ENCODE measurements around the gene MTX2. TPM values are rescaled to one million over a fixed set of nuclear protein-coding genes. Genes with fewer than 3 reads are reported as not detected.
A peak's percentile ranks its signal among the peaks of the same experiment; 100 is the strongest.

Gene MTX2
- total RNA-seq, 1 donor from 2014 or later = 25.2 TPM

DNA sequence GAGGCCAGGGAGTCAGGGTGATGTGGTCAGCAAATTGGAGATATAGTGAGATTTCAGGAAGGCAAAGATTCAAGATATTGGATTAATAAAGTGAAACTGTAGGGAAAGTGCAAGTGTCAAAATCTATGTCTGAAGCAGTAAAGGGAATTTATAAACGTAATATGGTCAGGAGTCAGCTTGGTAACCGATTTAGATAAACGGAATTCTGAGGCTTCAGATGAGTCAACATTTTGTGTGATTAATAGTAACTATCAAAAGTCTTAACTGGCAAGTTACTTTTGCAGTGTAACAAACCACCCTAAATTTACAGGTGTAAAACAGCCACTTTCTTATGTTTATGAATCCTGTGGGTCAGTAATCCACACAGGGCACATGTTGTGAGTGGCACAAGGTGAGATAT is 10.9 kb downstream of the MTX2 start:
- no peaks in the 10 kb centered on the region for H3K9me3 ChIP-seq (ENCODE audit: insufficient read depth, low read depth, low read length)
- FAIRE-seq (no peak), DNase-seq (ENCODE audit: low read depth) (peak; percentile 43)
- H3K27me3 ChIP-seq (ENCODE audit: insufficient read depth, low read length) = no peaks in the 10 kb centered on the region
- peak overlapping the region; percentile 19 for H3K4me2 ChIP-seq (ENCODE audit: low read length)
- peaks cover 46% of the 10 kb centered on the region for H4K20me1 ChIP-seq (ENCODE audit: insufficient read depth, low read length)
- H3K27ac ChIP-seq (ENCODE audit: low read depth, low read length) = no peak overlapping the region
- Mint-ChIP-seq H3K36me3 (ENCODE audit: low read depth, unreplicated experiment) (no peaks in the 10 kb centered on the region), H3K9me3 (ENCODE audit: unreplicated experiment) (no peaks in the 10 kb centered on the region), H3K4me3 (ENCODE audit: unreplicated experiment) (no peak overlapping the region), H3K4me1 (ENCODE audit: low read depth, unreplicated experiment) (peaks cover 15% of the 10 kb centered on the region), H3K27me3 (ENCODE audit: low read depth, unreplicated experiment) (no peaks in the 10 kb centered on the region), H3K27ac (ENCODE audit: unreplicated experiment) (no peak overlapping the region)
- TF ChIP-seq EZH2 (IDR thresholded peaks at IDR 0.05; ENCODE audit: insufficient read depth, low read length) = no peak
- TF ChIP-seq, protein P1, sequence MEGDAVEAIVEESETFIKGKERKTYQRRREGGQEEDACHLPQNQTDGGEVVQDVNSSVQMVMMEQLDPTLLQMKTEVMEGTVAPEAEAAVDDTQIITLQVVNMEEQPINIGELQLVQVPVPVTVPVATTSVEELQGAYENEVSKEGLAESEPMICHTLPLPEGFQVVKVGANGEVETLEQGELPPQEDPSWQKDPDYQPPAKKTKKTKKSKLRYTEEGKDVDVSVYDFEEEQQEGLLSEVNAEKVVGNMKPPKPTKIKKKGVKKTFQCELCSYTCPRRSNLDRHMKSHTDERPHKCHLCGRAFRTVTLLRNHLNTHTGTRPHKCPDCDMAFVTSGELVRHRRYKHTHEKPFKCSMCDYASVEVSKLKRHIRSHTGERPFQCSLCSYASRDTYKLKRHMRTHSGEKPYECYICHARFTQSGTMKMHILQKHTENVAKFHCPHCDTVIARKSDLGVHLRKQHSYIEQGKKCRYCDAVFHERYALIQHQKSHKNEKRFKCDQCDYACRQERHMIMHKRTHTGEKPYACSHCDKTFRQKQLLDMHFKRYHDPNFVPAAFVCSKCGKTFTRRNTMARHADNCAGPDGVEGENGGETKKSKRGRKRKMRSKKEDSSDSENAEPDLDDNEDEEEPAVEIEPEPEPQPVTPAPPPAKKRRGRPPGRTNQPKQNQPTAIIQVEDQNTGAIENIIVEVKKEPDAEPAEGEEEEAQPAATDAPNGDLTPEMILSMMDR (IDR thresholded peaks at IDR 0.05; ENCODE audit: insufficient read depth, low read depth, low read length) = no peak
- H2AFZ ChIP-seq (ENCODE audit: low read depth, low read length) = no peak overlapping the region
- no peaks in the 10 kb centered on the region for H3K4me1 ChIP-seq (ENCODE audit: insufficient read depth, low read length)
- no peak overlapping the region for H3K9ac ChIP-seq (ENCODE audit: low read length)
- no peaks in the 10 kb centered on the region for H3K36me3 ChIP-seq (ENCODE audit: insufficient read depth, low read length)
- H3K4me3 ChIP-seq (ENCODE audit: insufficient read depth, low read depth, low read length) = no peak overlapping the region
- H3K79me2 ChIP-seq (ENCODE audit: insufficient read depth, low read length) = peaks cover 65% of the 10 kb centered on the region

DNA sequence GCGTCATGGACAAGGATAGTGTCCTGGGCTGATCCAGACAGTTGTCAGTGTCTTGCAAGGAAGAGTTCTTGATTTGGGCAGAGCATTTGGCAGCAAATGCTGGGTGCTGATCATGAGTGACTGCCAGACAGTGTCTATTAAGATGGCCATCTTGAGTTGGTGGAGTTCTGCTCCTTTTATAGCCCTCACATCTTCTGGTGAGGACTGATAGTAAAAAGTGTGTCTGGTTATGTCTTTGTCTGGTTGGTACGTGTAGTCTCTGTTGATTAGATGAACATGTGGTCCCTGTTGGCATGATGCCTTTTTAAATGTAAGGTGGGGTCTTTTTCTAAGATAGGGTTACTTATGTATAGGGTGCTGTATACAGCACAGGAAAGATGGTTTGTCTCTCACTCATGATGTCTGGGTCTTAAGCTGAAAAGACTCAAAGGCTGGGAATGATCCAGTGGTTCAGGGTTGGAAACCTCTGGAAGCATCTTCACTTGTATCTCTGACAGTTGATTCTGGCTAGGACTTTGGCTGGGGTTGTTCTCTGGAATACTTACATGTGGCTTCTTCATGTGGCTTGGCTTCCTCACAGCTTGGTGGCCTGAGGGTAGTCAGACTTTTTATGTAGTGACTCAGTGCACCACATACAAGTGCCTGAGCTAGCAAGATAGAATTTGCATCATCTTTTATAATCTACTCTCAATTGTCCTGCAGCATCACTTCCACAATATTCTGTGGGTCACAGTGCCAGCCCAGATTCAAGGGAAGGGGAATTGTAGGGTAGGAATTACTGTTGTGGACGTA is 11.8 kb downstream of the MTX2 start:
- Mint-ChIP-seq H3K4me3 (ENCODE audit: unreplicated experiment) (no peak overlapping the region), H3K27me3 (ENCODE audit: low read depth, unreplicated experiment) (no peaks in the 10 kb centered on the region), H3K4me1 (ENCODE audit: low read depth, unreplicated experiment) (peaks cover 15% of the 10 kb centered on the region), H3K9me3 (ENCODE audit: unreplicated experiment) (no peaks in the 10 kb centered on the region), H3K27ac (ENCODE audit: unreplicated experiment) (no peak overlapping the region), H3K36me3 (ENCODE audit: low read depth, unreplicated experiment) (no peaks in the 10 kb centered on the region)
- no peaks in the 10 kb centered on the region for H3K9me3 ChIP-seq (ENCODE audit: insufficient read depth, low read depth, low read length)
- peak; percentile 75 for DNase-seq (ENCODE audit: low read depth)
- no peak overlapping the region for H3K4me2 ChIP-seq (ENCODE audit: low read length)
- no peak overlapping the region for H3K4me3 ChIP-seq (ENCODE audit: insufficient read depth, low read depth, low read length)
- no peak overlapping the region for H3K27ac ChIP-seq (ENCODE audit: low read depth, low read length)
- no peaks in the 10 kb centered on the region for H3K4me1 ChIP-seq (ENCODE audit: insufficient read depth, low read length)
- peaks cover 52% of the 10 kb centered on the region for H4K20me1 ChIP-seq (ENCODE audit: insufficient read depth, low read length)
- H3K9ac ChIP-seq (ENCODE audit: low read length) = no peak overlapping the region
- H3K36me3 ChIP-seq (ENCODE audit: insufficient read depth, low read length) = no peaks in the 10 kb centered on the region
- H2AFZ ChIP-seq (ENCODE audit: low read depth, low read length) = no peak overlapping the region
- no peak for TF ChIP-seq EZH2 (IDR thresholded peaks at IDR 0.05; ENCODE audit: insufficient read depth, low read length)
- H3K27me3 ChIP-seq (ENCODE audit: insufficient read depth, low read length) = no peaks in the 10 kb centered on the region
- H3K79me2 ChIP-seq (ENCODE audit: insufficient read depth, low read length) = peaks cover 70% of the 10 kb centered on the region
- FAIRE-seq = peak; percentile 58

DNA sequence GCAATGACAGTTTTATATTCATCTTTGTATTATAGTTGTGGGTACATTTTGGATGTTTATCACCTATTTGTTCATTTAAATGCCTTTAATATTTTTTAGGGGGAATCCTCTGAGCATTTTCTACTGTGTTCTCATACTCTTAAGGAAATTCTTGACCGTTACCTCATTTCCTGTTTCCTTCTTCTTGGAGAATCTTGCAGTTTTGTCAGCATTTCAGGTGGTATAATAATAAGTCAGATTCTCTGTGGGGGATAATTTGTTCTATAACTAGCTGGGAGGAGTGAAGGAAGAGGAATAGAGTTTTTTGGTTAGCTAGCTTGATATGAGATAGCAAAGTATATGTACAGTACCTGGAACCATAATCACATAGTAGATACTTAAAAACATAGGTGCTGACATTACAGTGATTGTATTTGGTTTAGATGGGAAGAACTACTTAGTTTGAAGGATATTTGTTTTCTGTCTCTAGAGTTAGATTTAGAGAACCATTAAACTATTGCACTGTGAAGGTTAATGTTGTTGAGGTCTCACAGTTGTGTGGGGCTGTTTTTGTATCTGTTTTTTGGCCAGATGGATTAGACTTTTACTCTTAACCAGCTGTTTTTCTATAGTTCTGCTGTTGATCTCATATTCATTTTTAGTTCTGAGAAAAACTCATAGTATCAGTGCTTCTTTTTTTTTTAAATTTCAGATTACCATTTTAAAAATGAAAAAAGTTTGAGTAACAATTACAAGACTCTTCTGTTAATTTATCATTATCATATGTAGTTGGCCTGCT is 14.2 kb downstream of the MTX2 start:
- DNase-seq (ENCODE audit: low read depth) (peak; percentile 19), FAIRE-seq (peak; percentile 45)
- Histone ChIP-seq H3K9me3 (ENCODE audit: insufficient read depth, low read depth, low read length) (no peaks in the 10 kb centered on the region), H3K4me2 (ENCODE audit: low read length) (peak overlapping the region; percentile 48), H3K4me3 (ENCODE audit: insufficient read depth, low read depth, low read length) (no peak overlapping the region), H3K36me3 (ENCODE audit: insufficient read depth, low read length) (no peaks in the 10 kb centered on the region), H3K27ac (ENCODE audit: low read depth, low read length) (no peak overlapping the region), H3K27me3 (ENCODE audit: insufficient read depth, low read length) (no peaks in the 10 kb centered on the region), H3K9ac (ENCODE audit: low read length) (no peak overlapping the region), H3K79me2 (ENCODE audit: insufficient read depth, low read length) (peaks cover 74% of the 10 kb centered on the region), H4K20me1 (ENCODE audit: insufficient read depth, low read length) (peaks cover 55% of the 10 kb centered on the region), H3K4me1 (ENCODE audit: insufficient read depth, low read length) (no peaks in the 10 kb centered on the region), H2AFZ (ENCODE audit: low read depth, low read length) (no peak overlapping the region)
- no peak overlapping the region for H3K4me3 Mint-ChIP-seq (ENCODE audit: unreplicated experiment)
- no peak for TF ChIP-seq EZH2 (IDR thresholded peaks at IDR 0.05; ENCODE audit: insufficient read depth, low read length)
- TF ChIP-seq, protein P1 (IDR thresholded peaks at IDR 0.05; ENCODE audit: insufficient read depth, low read depth, low read length) = no peak
- H3K36me3 Mint-ChIP-seq (ENCODE audit: low read depth, unreplicated experiment) = no peaks in the 10 kb centered on the region
- H3K27ac Mint-ChIP-seq (ENCODE audit: unreplicated experiment) = peak overlapping the region; percentile 77
- H3K9me3 Mint-ChIP-seq (ENCODE audit: unreplicated experiment) = no peaks in the 10 kb centered on the region
- no peaks in the 10 kb centered on the region for H3K27me3 Mint-ChIP-seq (ENCODE audit: low read depth, unreplicated experiment)
- H3K4me1 Mint-ChIP-seq (ENCODE audit: low read depth, unreplicated experiment) = peaks cover 15% of the 10 kb centered on the region
